Right atrium auricular region (tissue), 2 donors: ENCODE data around the gene CLDN10. TPM values are rescaled to one million over a fixed set of nuclear protein-coding genes. Genes with fewer than 3 reads are reported as not detected.

Experiments used
- DNase-seq: peaks from one replicate; pipeline ENCODE4 v3.0.0-alpha.2; 2019; ENCODE audit warnings: low spot score
- H3K27ac ChIP-seq, 2 donors: fragments of 200-600 bp; sonication (generic); 1 replicate in 1 of 2; 2 replicates in 1 of 2; pipeline ENCODE4 v1.5.1; 2016 to 2019
- H3K27me3 ChIP-seq, 2 donors: fragments of 200-600 bp; sonication (generic); one replicate each; pipeline versions ENCODE4 v1.5.1 to v1.6.0; 2017 to 2019
- H3K36me3 ChIP-seq: fragments of 200-600 bp; sonication (generic); one replicate; pipeline ENCODE4 v1.5.1; 2016
- H3K4me1 ChIP-seq, 2 donors: fragments of 200-600 bp; sonication (generic); one replicate each; pipeline versions ENCODE4 v1.5.1 to v1.6.0; 2017 to 2019
- H3K4me3 ChIP-seq, 2 donors: fragments of 200-600 bp; sonication (generic); 1 replicate in 1 of 2; 2 replicates in 1 of 2; pipeline ENCODE4 v1.5.1; 2017 to 2019; ENCODE audit warnings: mild to moderate bottlenecking in 1 of 2, moderate library complexity in 1 of 2
- H3K9me3 ChIP-seq, 2 donors: fragments of 200-600 bp; sonication (generic); one replicate each; pipeline ENCODE4 v1.5.1; 2019
- CTCF ChIP-seq, 2 donors: fragments of 200-600 bp; sonication (generic); IDR thresholded peaks; one replicate each; pipeline ENCODE4 v1.5.1; 2019; ENCODE audit warnings: antibody characterized with exemption in 2 of 2
- total RNA-seq, 2 donors: library from RNA; depleted of rRNA; stranded (reverse); fragments of >200 nt; gene quantifications; one replicate each; pipeline ENCODE4 v1.1.0, GENCODE V29; 2016

The CLDN10 gene
- total RNA-seq, 2 donors from 2014 or later, result 1.1 TPM; not detected in 1

GRCh38 chr13:95620825-95621498, 68.4 kb downstream of the CLDN10 start:
- no peak for DNase-seq
- H3K4me1 ChIP-seq, result peaks cover 0 to 5% of the 10 kb centered on the region in 2 donors
- no peaks in the 10 kb centered on the region for H3K9me3 ChIP-seq
- no peak overlapping the region for H3K27ac ChIP-seq
- TF ChIP-seq CTCF (IDR thresholded peaks at IDR 0.05), result no peak
- no peak overlapping the region for H3K4me3 ChIP-seq
- H3K27me3 ChIP-seq, result no peaks in the 10 kb centered on the region
- no peaks in the 10 kb centered on the region for H3K36me3 ChIP-seq

- Histone ChIP-seq H3K27me3 (no peaks in the 10 kb centered on the region), H3K27ac (no peak overlapping the region), H3K36me3 (no peaks in the 10 kb centered on the region), H3K4me1 (peaks cover 0 to 5% of the 10 kb centered on the region in 2 donors), H3K4me3 (no peak overlapping the region), H3K9me3 (peaks cover 0 to 8% of the 10 kb centered on the region in 2 donors)
- DNase-seq, result no peak
- no peak for TF ChIP-seq CTCF (IDR thresholded peaks at IDR 0.05)
Observed at GRCh38 chr13:95623141-95623540, 70.6 kb downstream of the CLDN10 start.

- Histone ChIP-seq H3K4me3 (no peak overlapping the region), H3K27ac (no peak overlapping the region), H3K4me1 (peaks cover 0 to 5% of the 10 kb centered on the region in 2 donors), H3K27me3 (no peaks in the 10 kb centered on the region), H3K9me3 (peaks cover 0 to 8% of the 10 kb centered on the region in 2 donors), H3K36me3 (no peaks in the 10 kb centered on the region)
- TF ChIP-seq CTCF (IDR thresholded peaks at IDR 0.05), result peak; percentile 37 to 77
- no peak for DNase-seq
Observed at GRCh38 chr13:95624020-95624419, 71.5 kb downstream of the CLDN10 start.

- no peak overlapping the region for H3K4me3 ChIP-seq
- TF ChIP-seq CTCF (IDR thresholded peaks at IDR 0.05), result no peak
- H3K27me3 ChIP-seq, result no peaks in the 10 kb centered on the region
- no peak overlapping the region for H3K27ac ChIP-seq
- no peaks in the 10 kb centered on the region for H3K4me1 ChIP-seq
- no peak for DNase-seq
- peaks cover 6% of the 10 kb centered on the region for H3K36me3 ChIP-seq
- peaks cover 0 to 8% of the 10 kb centered on the region in 2 donors for H3K9me3 ChIP-seq
Observed at GRCh38 chr13:95626768-95627167, 74.2 kb downstream of the CLDN10 start.

GRCh38 chr13:95627590-95627989, 75.1 kb downstream of the CLDN10 start:
- Histone ChIP-seq H3K4me1 (no peaks in the 10 kb centered on the region), H3K9me3 (peaks cover 0 to 8% of the 10 kb centered on the region in 2 donors), H3K27ac (no peak overlapping the region), H3K36me3 (peaks cover 6% of the 10 kb centered on the region), H3K4me3 (no peak overlapping the region), H3K27me3 (no peaks in the 10 kb centered on the region)
- TF ChIP-seq CTCF (IDR thresholded peaks at IDR 0.05), result no peak
- no peak for DNase-seq

- TF ChIP-seq CTCF (IDR thresholded peaks at IDR 0.05), result no peak
- DNase-seq, result no peak
- no peaks in the 10 kb centered on the region for H3K4me1 ChIP-seq
- no peak overlapping the region for H3K27ac ChIP-seq
- peaks cover 0 to 8% of the 10 kb centered on the region in 2 donors for H3K9me3 ChIP-seq
- H3K36me3 ChIP-seq, result peaks cover 6% of the 10 kb centered on the region
- no peak overlapping the region for H3K4me3 ChIP-seq
- no peaks in the 10 kb centered on the region for H3K27me3 ChIP-seq
Observed at GRCh38 chr13:95628488-95628887, 76.0 kb downstream of the CLDN10 start.
